ENCODE data around the gene KCNE3. TPM values are rescaled to one million over a fixed set of nuclear protein-coding genes. Genes with fewer than 3 reads are reported as not detected.

Gene KCNE3
- total RNA-seq, 1 donor from 2014 or later: 0.59 TPM

DNA sequence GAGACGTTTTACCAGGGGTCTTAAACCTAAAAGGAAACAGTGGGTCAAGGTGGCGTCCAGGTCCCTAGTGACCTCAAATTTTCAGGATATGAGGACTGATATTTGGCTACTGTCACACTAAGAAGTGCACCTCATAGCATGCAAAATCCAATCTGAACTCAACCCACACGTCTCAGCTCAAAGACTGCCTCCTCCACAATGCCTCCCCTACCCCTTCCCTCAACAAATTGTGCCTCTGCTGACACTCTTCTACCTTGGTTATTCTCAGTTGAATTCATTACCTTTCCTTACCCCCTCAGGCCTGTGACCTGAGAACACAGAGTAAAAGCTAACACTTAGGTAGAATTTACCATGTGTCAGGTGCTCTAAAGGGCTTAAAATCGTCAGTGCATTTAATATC, 38.6 kb upstream of the KCNE3 start:
- Histone ChIP-seq H3K36me3 (ENCODE audit: insufficient read depth, low read length) (no peaks in the 10 kb centered on the region), H3K9me3 (ENCODE audit: insufficient read depth, low read depth, low read length) (no peaks in the 10 kb centered on the region), H3K9ac (ENCODE audit: low read length) (no peak overlapping the region), H3K4me2 (ENCODE audit: low read length) (no peak overlapping the region), H3K79me2 (ENCODE audit: insufficient read depth, low read length) (no peaks in the 10 kb centered on the region), H2AFZ (ENCODE audit: low read depth, low read length) (no peak overlapping the region), H3K4me1 (ENCODE audit: insufficient read depth, low read length) (no peaks in the 10 kb centered on the region), H4K20me1 (ENCODE audit: insufficient read depth, low read length) (no peaks in the 10 kb centered on the region), H3K4me3 (ENCODE audit: insufficient read depth, low read depth, low read length) (no peak overlapping the region), H3K27me3 (ENCODE audit: insufficient read depth, low read length) (no peaks in the 10 kb centered on the region), H3K27ac (ENCODE audit: low read depth, low read length) (no peak overlapping the region)
- H3K27me3 Mint-ChIP-seq (ENCODE audit: low read depth, unreplicated experiment): no peaks in the 10 kb centered on the region
- no peak for DNase-seq (ENCODE audit: low read depth)
- peaks cover 5% of the 10 kb centered on the region for H3K4me1 Mint-ChIP-seq (ENCODE audit: low read depth, unreplicated experiment)
- H3K4me3 Mint-ChIP-seq (ENCODE audit: unreplicated experiment): no peak overlapping the region
- TF ChIP-seq CTCF (IDR thresholded peaks at IDR 0.05; ENCODE audit: insufficient read depth, low read depth, low read length): no peak
- TF ChIP-seq EZH2 (IDR thresholded peaks at IDR 0.05; ENCODE audit: insufficient read depth, low read length): no peak
- H3K9me3 Mint-ChIP-seq (ENCODE audit: unreplicated experiment): peaks cover 5% of the 10 kb centered on the region
- no peak for FAIRE-seq
- H3K27ac Mint-ChIP-seq (ENCODE audit: unreplicated experiment): no peak overlapping the region
- H3K36me3 Mint-ChIP-seq (ENCODE audit: low read depth, unreplicated experiment): no peaks in the 10 kb centered on the region

- no peak overlapping the region for H2AFZ ChIP-seq (ENCODE audit: low read depth, low read length)
- H3K79me2 ChIP-seq (ENCODE audit: insufficient read depth, low read length): no peaks in the 10 kb centered on the region
- Mint-ChIP-seq H3K27ac (ENCODE audit: unreplicated experiment) (no peak overlapping the region), H3K9me3 (ENCODE audit: unreplicated experiment) (peaks cover 5% of the 10 kb centered on the region), H3K27me3 (ENCODE audit: low read depth, unreplicated experiment) (no peaks in the 10 kb centered on the region), H3K4me3 (ENCODE audit: unreplicated experiment) (no peak overlapping the region), H3K36me3 (ENCODE audit: low read depth, unreplicated experiment) (no peaks in the 10 kb centered on the region), H3K4me1 (ENCODE audit: low read depth, unreplicated experiment) (peaks cover 5% of the 10 kb centered on the region)
- FAIRE-seq (no peak), DNase-seq (ENCODE audit: low read depth) (no peak)
- H3K4me3 ChIP-seq (ENCODE audit: insufficient read depth, low read depth, low read length): no peak overlapping the region
- no peaks in the 10 kb centered on the region for H4K20me1 ChIP-seq (ENCODE audit: insufficient read depth, low read length)
- H3K9me3 ChIP-seq (ENCODE audit: insufficient read depth, low read depth, low read length): no peaks in the 10 kb centered on the region
- H3K9ac ChIP-seq (ENCODE audit: low read length): no peak overlapping the region
- no peaks in the 10 kb centered on the region for H3K4me1 ChIP-seq (ENCODE audit: insufficient read depth, low read length)
- no peak overlapping the region for H3K27ac ChIP-seq (ENCODE audit: low read depth, low read length)
- TF ChIP-seq EZH2 (IDR thresholded peaks at IDR 0.05; ENCODE audit: insufficient read depth, low read length): no peak
- TF ChIP-seq CTCF (IDR thresholded peaks at IDR 0.05; ENCODE audit: insufficient read depth, low read depth, low read length): no peak
- no peaks in the 10 kb centered on the region for H3K36me3 ChIP-seq (ENCODE audit: insufficient read depth, low read length)
- no peak overlapping the region for H3K4me2 ChIP-seq (ENCODE audit: low read length)
- H3K27me3 ChIP-seq (ENCODE audit: insufficient read depth, low read length): no peaks in the 10 kb centered on the region
These were observed 36.8 kb upstream of the KCNE3 start for GRCh38 chr11:74504100-74504691.

- Histone ChIP-seq H4K20me1 (ENCODE audit: insufficient read depth, low read length) (no peaks in the 10 kb centered on the region), H3K27ac (ENCODE audit: low read depth, low read length) (no peak overlapping the region), H2AFZ (ENCODE audit: low read depth, low read length) (no peak overlapping the region), H3K4me2 (ENCODE audit: low read length) (no peak overlapping the region), H3K9ac (ENCODE audit: low read length) (no peak overlapping the region), H3K4me3 (ENCODE audit: insufficient read depth, low read depth, low read length) (no peak overlapping the region), H3K9me3 (ENCODE audit: insufficient read depth, low read depth, low read length) (no peaks in the 10 kb centered on the region), H3K4me1 (ENCODE audit: insufficient read depth, low read length) (peaks cover 5% of the 10 kb centered on the region), H3K27me3 (ENCODE audit: insufficient read depth, low read length) (no peaks in the 10 kb centered on the region), H3K36me3 (ENCODE audit: insufficient read depth, low read length) (no peaks in the 10 kb centered on the region), H3K79me2 (ENCODE audit: insufficient read depth, low read length) (no peaks in the 10 kb centered on the region)
- peaks cover 8% of the 10 kb centered on the region for H3K9me3 Mint-ChIP-seq (ENCODE audit: unreplicated experiment)
- H3K27ac Mint-ChIP-seq (ENCODE audit: unreplicated experiment): no peak overlapping the region
- TF ChIP-seq CTCF (IDR thresholded peaks at IDR 0.05; ENCODE audit: insufficient read depth, low read depth, low read length): no peak
- no peak for TF ChIP-seq EZH2 (IDR thresholded peaks at IDR 0.05; ENCODE audit: insufficient read depth, low read length)
- H3K27me3 Mint-ChIP-seq (ENCODE audit: low read depth, unreplicated experiment): no peaks in the 10 kb centered on the region
- FAIRE-seq (no peak), DNase-seq (ENCODE audit: low read depth) (no peak)
- peaks cover 6% of the 10 kb centered on the region for H3K4me1 Mint-ChIP-seq (ENCODE audit: low read depth, unreplicated experiment)
- H3K36me3 Mint-ChIP-seq (ENCODE audit: low read depth, unreplicated experiment): peaks cover 2% of the 10 kb centered on the region
- no peak overlapping the region for H3K4me3 Mint-ChIP-seq (ENCODE audit: unreplicated experiment)
These were observed 27.6 kb upstream of the KCNE3 start for GRCh38 chr11:74494916-74495315.

Measured in astrocyte (in vitro differentiated cells and primary cell).